ENCODE measurements around the gene POLR3G. TPM values are rescaled to one million over a fixed set of nuclear protein-coding genes. Genes with fewer than 3 reads are reported as not detected.

POLR3G gene
- total and polyA plus RNA-seq, 2 experiments from 2014 or later: 0.79 to 3.5 TPM

DNA sequence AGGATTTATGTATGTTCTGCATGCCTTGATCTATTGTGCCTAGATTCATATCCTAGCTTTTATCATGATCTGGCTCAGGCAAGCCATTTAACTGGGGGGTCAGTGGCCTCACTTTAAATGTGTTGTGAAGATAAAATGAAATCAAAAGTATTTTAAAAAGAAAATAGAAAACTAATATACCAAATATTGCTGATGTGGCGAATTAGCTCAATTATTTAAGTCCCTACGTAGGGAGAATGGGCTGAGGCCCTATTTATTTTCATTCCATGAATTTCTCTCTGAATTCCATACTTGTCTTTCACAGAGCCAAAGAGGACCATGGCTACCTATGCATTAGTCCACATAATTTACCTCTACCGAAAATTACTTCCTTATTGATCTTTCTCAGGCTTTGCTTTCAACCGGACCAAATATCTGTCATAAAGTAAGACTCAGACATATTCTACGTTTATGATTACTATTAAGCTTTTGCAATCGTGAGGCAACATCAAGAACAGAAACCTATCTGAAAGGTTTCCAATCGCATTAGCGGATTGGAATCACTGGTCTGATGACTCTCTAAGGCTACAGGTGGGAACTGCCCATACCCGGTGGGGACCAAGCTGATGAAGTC lies 1.8 kb upstream of the POLR3G start:
- Histone ChIP-seq H3K9me2 (replicated peaks; ENCODE audit: insufficient read depth) (no peaks in the 10 kb centered on the region), H3K9me3 (ENCODE audit: low read depth) (no peaks in the 10 kb centered on the region), H2AFZ (peak overlapping the region; percentile 85), H3K36me3 (replicated peaks; ENCODE audit: insufficient read depth, low read depth) (no peaks in the 10 kb centered on the region), H3K4me2 (peak overlapping the region; percentile 88), H3K4me1 (ENCODE audit: insufficient read depth) (peaks cover 8% of the 10 kb centered on the region), H3K27ac (peak overlapping the region; percentile 76), H3K79me2 (peaks cover 28% of the 10 kb centered on the region), H4K20me1 (ENCODE audit: insufficient read depth, poor library complexity, severe bottlenecking) (no peaks in the 10 kb centered on the region), H3K27me3 (no peaks in the 10 kb centered on the region), H3K4me3 (peak overlapping the region; percentile 48)
- DNase-seq (ENCODE audit: low spot score): no peak
- 40% methylated on average over 9 of the region's 9 CpGs for WGBS (ENCODE audit: low lambda C conversion rate, missing lambda C conversion rate)
- no peak for TF ChIP-seq EZH2phosphoT487 (IDR thresholded peaks at IDR 0.05; ENCODE audit: low read depth, severe bottlenecking, unreplicated experiment)
- TF ChIP-seq EZH2 (IDR thresholded peaks at IDR 0.05; ENCODE audit: borderline replicate concordance): no peak

DNA sequence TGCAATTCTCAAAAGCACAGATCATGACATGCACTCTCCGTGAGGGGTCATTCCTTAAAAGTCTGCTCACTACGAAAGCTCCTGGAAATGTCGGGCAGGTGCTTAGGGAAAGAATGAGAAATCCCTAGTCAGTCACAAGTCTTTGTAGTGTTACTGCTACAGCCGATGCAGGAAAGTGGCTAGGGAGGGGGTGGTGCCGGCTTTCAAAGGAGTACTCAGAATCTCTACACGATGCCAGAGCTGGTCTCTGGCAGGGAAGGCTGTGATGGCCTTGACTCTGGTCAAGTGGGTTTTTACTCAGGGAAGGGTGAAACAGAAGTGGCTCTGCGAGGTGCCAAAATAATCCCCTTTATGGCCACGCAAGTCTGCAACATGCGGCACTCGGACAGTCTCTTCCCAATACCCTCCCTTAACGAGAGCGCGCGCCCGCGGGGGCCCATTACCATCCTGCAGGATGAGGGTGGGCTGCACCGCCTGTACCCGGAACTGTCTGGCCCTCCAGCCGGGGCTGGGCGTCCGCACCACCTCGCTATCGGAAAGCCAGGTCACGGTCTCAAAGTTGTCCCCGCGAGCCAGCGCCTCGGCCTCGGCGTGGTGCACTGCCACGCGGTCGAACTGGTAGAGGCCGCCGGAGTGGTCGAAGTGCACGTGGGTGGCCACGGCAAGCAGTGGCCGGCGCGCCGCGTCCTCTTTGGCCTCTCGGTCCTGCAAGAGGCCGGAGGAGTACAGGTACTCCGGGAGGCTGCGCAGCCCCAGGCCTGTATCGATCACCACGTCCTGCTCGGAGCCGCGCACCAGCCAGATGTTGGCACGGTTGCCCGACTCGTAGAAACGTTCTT lies 1.0 kb upstream of the POLR3G start:
- Histone ChIP-seq H3K36me3 (replicated peaks; ENCODE audit: insufficient read depth, low read depth) (no peaks in the 10 kb centered on the region), H4K20me1 (ENCODE audit: insufficient read depth, poor library complexity, severe bottlenecking) (no peaks in the 10 kb centered on the region), H3K4me3 (peak overlapping the region; percentile 48), H3K4me2 (peak overlapping the region; percentile 88), H3K9me2 (replicated peaks; ENCODE audit: insufficient read depth) (no peaks in the 10 kb centered on the region), H3K79me2 (peaks cover 28% of the 10 kb centered on the region), H2AFZ (peak overlapping the region; percentile 85), H3K9me3 (ENCODE audit: low read depth) (no peaks in the 10 kb centered on the region), H3K27ac (peak overlapping the region; percentile 76), H3K4me1 (ENCODE audit: insufficient read depth) (peaks cover 8% of the 10 kb centered on the region), H3K27me3 (no peaks in the 10 kb centered on the region)
- WGBS (ENCODE audit: low lambda C conversion rate, missing lambda C conversion rate): under 1% methylated on average over 55 of the region's 56 CpGs
- DNase-seq (ENCODE audit: low spot score): peak; percentile 60
- TF ChIP-seq, protein P1, sequence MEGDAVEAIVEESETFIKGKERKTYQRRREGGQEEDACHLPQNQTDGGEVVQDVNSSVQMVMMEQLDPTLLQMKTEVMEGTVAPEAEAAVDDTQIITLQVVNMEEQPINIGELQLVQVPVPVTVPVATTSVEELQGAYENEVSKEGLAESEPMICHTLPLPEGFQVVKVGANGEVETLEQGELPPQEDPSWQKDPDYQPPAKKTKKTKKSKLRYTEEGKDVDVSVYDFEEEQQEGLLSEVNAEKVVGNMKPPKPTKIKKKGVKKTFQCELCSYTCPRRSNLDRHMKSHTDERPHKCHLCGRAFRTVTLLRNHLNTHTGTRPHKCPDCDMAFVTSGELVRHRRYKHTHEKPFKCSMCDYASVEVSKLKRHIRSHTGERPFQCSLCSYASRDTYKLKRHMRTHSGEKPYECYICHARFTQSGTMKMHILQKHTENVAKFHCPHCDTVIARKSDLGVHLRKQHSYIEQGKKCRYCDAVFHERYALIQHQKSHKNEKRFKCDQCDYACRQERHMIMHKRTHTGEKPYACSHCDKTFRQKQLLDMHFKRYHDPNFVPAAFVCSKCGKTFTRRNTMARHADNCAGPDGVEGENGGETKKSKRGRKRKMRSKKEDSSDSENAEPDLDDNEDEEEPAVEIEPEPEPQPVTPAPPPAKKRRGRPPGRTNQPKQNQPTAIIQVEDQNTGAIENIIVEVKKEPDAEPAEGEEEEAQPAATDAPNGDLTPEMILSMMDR (IDR thresholded peaks at IDR 0.05; ENCODE audit: poor library complexity): no peak
- TF ChIP-seq EZH2phosphoT487 (IDR thresholded peaks at IDR 0.05; ENCODE audit: low read depth, severe bottlenecking, unreplicated experiment) (no peak), EZH2 (IDR thresholded peaks at IDR 0.05; ENCODE audit: borderline replicate concordance) (no peak)

DNA sequence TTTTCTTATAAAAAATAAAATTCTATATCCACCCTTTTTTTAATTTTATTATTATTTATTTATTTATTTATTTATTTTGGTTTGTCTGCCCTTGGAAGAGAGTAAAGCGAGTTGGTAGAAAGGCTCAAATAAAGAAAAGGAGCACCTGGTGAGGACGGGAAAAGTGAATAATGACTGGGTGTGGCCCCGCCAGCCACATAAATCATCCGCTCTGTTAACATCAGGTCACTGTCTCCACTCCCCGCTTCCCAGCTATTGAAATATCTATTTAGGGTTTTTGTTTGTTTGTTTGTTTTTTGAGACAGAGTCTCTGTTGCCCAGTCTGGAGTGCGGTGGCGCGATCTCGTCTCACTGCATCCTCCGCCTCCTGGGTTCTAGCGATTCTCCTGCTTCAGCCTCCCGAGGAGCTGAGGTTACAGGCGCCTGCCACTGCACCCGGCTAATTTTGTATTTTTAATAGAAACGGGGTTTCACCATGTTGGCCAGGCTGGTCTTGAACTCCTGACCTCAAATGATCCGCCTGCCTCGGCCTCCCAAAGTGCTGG lies 844 bp downstream of the POLR3G start:
- no peaks in the 10 kb centered on the region for H3K27me3 ChIP-seq
- H3K4me3 ChIP-seq: peak overlapping the region; percentile 23
- H3K79me2 ChIP-seq: peaks cover 28% of the 10 kb centered on the region
- peak overlapping the region; percentile 88 for H3K4me2 ChIP-seq
- peak overlapping the region; percentile 68 for H2AFZ ChIP-seq
- 38% methylated on average over 17 of the region's 17 CpGs for WGBS (ENCODE audit: low lambda C conversion rate, missing lambda C conversion rate)
- DNase-seq (ENCODE audit: low spot score): no peak
- H3K36me3 ChIP-seq (replicated peaks; ENCODE audit: insufficient read depth, low read depth): no peaks in the 10 kb centered on the region
- no peaks in the 10 kb centered on the region for H3K9me2 ChIP-seq (replicated peaks; ENCODE audit: insufficient read depth)
- peaks cover 8% of the 10 kb centered on the region for H3K4me1 ChIP-seq (ENCODE audit: insufficient read depth)
- H4K20me1 ChIP-seq (ENCODE audit: insufficient read depth, poor library complexity, severe bottlenecking): no peaks in the 10 kb centered on the region
- no peaks in the 10 kb centered on the region for H3K9me3 ChIP-seq (ENCODE audit: low read depth)
- H3K27ac ChIP-seq: no peak overlapping the region
- TF ChIP-seq EZH2 (IDR thresholded peaks at IDR 0.05; ENCODE audit: borderline replicate concordance) (no peak), EZH2phosphoT487 (IDR thresholded peaks at IDR 0.05; ENCODE audit: low read depth, severe bottlenecking, unreplicated experiment) (no peak)

DNA sequence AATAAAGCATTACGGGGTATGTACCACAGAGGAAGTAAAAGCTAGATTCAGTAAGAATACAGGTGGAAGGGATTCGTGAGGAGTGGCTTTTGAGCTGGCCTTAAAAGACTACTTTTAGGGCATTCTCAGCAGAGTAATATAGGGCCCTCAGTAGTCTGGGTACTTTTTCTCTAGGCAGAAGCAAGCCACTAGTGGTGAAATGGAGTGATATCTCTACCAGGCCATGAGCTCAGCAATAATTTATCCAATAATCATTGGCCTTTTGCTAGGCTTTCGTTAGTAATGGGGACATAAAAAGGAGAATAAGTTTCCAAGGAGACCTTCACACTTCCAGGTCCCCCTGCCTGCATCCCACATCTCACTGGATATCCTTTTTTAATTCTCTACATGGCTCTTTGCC lies 1.7 kb downstream of the POLR3G start:
- H3K27me3 ChIP-seq: no peaks in the 10 kb centered on the region
- H2AFZ ChIP-seq: peak overlapping the region; percentile 4
- TF ChIP-seq EZH2phosphoT487 (IDR thresholded peaks at IDR 0.05; ENCODE audit: low read depth, severe bottlenecking, unreplicated experiment): no peak
- TF ChIP-seq, protein P1 (IDR thresholded peaks at IDR 0.05; ENCODE audit: poor library complexity): no peak
- no peaks in the 10 kb centered on the region for H3K36me3 ChIP-seq (replicated peaks; ENCODE audit: insufficient read depth, low read depth)
- H3K4me1 ChIP-seq (ENCODE audit: insufficient read depth): peaks cover 8% of the 10 kb centered on the region
- no peaks in the 10 kb centered on the region for H4K20me1 ChIP-seq (ENCODE audit: insufficient read depth, poor library complexity, severe bottlenecking)
- WGBS (ENCODE audit: low lambda C conversion rate, missing lambda C conversion rate): 67% methylated on average over 3 of the region's 3 CpGs
- peaks cover 21% of the 10 kb centered on the region for H3K79me2 ChIP-seq
- H3K27ac ChIP-seq: no peak overlapping the region
- DNase-seq (ENCODE audit: low spot score): no peak
- no peak overlapping the region for H3K4me2 ChIP-seq
- no peak overlapping the region for H3K4me3 ChIP-seq
- H3K9me3 ChIP-seq (ENCODE audit: low read depth): no peaks in the 10 kb centered on the region
- H3K9me2 ChIP-seq (replicated peaks; ENCODE audit: insufficient read depth): no peaks in the 10 kb centered on the region

All from hepatocyte (in vitro differentiated cells).